ENCODE measurements around the gene RAB7B. TPM values are rescaled to one million over a fixed set of nuclear protein-coding genes. Genes with fewer than 3 reads are reported as not detected.

RAB7B gene
- total RNA-seq, 2 donors from 2014 or later, result 16.1 to 17.5 TPM

DNA sequence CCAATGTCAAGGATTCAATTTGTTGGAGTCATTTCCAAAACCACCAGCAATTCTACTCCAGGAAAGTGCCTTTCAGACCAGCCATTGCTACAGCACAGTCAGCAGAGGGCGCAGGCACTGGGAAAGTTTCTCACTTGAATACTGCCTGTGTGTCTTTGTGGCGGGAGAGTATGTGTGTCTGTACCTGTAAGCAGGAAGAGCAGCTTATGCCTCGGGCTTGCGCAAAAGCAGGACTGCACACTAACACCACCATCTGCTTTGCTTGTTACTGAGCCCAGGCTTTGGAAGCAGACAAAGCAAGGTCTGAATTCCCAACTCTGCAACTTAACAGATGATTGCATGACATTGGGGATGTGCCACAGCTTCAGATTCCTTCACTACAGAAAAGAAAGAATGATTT, 27.5 kb upstream of the RAB7B start:
- WGBS, result 6% methylated on average over 4 of the region's 4 CpGs
- no peak overlapping the region for H3K27ac ChIP-seq
- DNase-seq (ENCODE audit: low spot score), result peak; percentile 81
- intact Hi-C loops (cut with DNase I), result loop anchor here (2.0 kb wide), 1 partner anchor 76 kb away; no protein-coding TSS in a partner anchor
- no peaks in the 10 kb centered on the region for H3K4me1 ChIP-seq (replicated peaks)
- no peak overlapping the region for H3K4me3 ChIP-seq
- peaks cover 4% of the 10 kb centered on the region for H3K27me3 ChIP-seq (replicated peaks; ENCODE audit: insufficient read depth)
- no peaks in the 10 kb centered on the region for H3K36me3 ChIP-seq
- TF ChIP-seq, protein P1, sequence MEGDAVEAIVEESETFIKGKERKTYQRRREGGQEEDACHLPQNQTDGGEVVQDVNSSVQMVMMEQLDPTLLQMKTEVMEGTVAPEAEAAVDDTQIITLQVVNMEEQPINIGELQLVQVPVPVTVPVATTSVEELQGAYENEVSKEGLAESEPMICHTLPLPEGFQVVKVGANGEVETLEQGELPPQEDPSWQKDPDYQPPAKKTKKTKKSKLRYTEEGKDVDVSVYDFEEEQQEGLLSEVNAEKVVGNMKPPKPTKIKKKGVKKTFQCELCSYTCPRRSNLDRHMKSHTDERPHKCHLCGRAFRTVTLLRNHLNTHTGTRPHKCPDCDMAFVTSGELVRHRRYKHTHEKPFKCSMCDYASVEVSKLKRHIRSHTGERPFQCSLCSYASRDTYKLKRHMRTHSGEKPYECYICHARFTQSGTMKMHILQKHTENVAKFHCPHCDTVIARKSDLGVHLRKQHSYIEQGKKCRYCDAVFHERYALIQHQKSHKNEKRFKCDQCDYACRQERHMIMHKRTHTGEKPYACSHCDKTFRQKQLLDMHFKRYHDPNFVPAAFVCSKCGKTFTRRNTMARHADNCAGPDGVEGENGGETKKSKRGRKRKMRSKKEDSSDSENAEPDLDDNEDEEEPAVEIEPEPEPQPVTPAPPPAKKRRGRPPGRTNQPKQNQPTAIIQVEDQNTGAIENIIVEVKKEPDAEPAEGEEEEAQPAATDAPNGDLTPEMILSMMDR (IDR thresholded peaks at IDR 0.05), result peak; percentile 16 to 85 (median 74)
- peak; percentile 75 for TF ChIP-seq POLR2AphosphoS5 (IDR thresholded peaks at IDR 0.05)
- TF ChIP-seq POLR2A (IDR thresholded peaks at IDR 0.05), result no peak
- no peaks in the 10 kb centered on the region for H3K9me3 ChIP-seq

DNA sequence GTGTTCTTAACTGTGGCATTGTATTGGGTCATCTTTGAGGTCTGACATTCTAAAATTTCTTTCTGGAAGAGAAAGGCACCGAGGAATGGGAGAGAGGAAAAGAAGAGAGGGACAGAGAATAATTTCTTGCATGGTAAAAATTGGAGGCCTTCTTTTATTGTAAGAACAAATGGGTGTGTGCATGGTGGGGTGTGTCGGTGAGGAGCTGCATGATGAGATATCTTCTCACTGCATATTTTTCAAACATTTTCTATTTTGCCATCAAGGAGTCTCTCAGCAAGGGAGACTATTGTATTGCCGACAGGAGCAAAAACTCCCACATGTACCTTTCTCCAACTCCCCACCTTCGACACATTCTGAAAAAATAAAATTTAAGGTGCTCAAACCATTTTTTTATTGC, 27.0 kb upstream of the RAB7B start:
- H3K9me3 ChIP-seq, result no peaks in the 10 kb centered on the region
- no peak for DNase-seq (ENCODE audit: low spot score)
- no peaks in the 10 kb centered on the region for H3K36me3 ChIP-seq
- intact Hi-C loops (cut with DNase I), result loop anchor here (2.0 kb wide), 1 partner anchor 77 kb away; no protein-coding TSS in a partner anchor
- no peak overlapping the region for H3K27ac ChIP-seq
- peaks cover 4% of the 10 kb centered on the region for H3K27me3 ChIP-seq (replicated peaks; ENCODE audit: insufficient read depth)
- H3K4me3 ChIP-seq, result no peak overlapping the region
- TF ChIP-seq POLR2A (IDR thresholded peaks at IDR 0.05) (no peak), POLR2AphosphoS5 (IDR thresholded peaks at IDR 0.05) (no peak)
- TF ChIP-seq, protein P1 (IDR thresholded peaks at IDR 0.05), result no peak
- no peaks in the 10 kb centered on the region for H3K4me1 ChIP-seq (replicated peaks)
- WGBS, result 75% methylated on average over 4 of the region's 4 CpGs

DNA sequence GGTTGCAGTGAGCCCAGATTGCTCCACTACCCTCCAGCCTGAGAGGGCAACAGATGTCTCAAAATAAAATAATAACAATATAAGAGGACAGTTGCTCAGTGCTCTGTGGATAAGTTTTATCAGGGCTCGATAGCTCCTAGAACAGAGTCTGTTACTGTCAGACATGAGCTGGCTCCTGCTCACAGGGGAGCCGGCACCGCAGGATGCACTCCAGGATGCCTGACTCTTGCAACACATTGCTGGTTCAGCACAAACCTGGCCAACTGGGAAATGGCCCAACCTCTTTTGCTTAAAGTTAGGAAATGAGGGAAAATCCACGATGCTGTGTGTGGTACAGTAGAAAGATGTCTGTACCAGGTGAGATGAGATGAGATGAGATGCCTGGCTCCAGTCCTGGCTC, 26.3 kb upstream of the RAB7B start:
- DNase-seq (ENCODE audit: low spot score), result peak; percentile 51
- intact Hi-C loops (cut with DNase I), result no loop called here
- TF ChIP-seq POLR2A (IDR thresholded peaks at IDR 0.05) (no peak), POLR2AphosphoS5 (IDR thresholded peaks at IDR 0.05) (peak; percentile 12)
- TF ChIP-seq, protein P1 (IDR thresholded peaks at IDR 0.05), result no peak
- no peaks in the 10 kb centered on the region for H3K9me3 ChIP-seq
- no peak overlapping the region for H3K4me3 ChIP-seq
- H3K36me3 ChIP-seq, result no peaks in the 10 kb centered on the region
- WGBS, result 11% methylated on average over 4 of the region's 4 CpGs
- peaks cover 4% of the 10 kb centered on the region for H3K27me3 ChIP-seq (replicated peaks; ENCODE audit: insufficient read depth)
- H3K27ac ChIP-seq, result no peak overlapping the region
- no peaks in the 10 kb centered on the region for H3K4me1 ChIP-seq (replicated peaks)

DNA sequence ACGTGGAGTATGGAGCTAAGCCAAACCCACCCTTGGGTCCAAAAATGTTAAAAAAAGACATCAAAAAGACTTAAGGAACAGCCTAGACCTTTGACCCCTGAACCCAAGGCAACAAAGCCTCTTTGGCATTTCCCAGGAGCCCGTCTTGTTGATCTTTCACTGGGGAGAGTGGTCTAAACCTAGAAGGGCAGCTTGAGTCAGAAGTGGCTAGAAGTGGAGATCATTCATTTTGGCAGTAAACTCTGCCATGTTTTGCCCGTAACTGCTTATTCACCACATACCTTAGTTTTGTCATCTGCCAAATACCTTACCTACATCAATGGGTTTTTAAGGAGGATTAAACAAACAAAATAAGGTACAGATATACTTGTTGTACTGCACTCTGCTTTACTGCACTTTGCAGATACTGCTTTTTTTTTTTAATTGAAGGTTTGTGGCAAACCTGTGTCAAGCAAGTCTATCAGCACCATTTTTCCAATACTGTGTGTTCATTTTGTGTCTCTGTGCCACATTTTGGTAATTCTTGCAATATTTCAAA, 22.2 kb upstream of the RAB7B start:
- no peak for DNase-seq (ENCODE audit: low spot score)
- no peak overlapping the region for H3K27ac ChIP-seq
- intact Hi-C loops (cut with DNase I), result no loop called here
- H3K27me3 ChIP-seq (replicated peaks; ENCODE audit: insufficient read depth), result peaks cover 4% of the 10 kb centered on the region
- no peaks in the 10 kb centered on the region for H3K4me1 ChIP-seq (replicated peaks)
- H3K36me3 ChIP-seq, result no peaks in the 10 kb centered on the region
- no peaks in the 10 kb centered on the region for H3K9me3 ChIP-seq
- no peak for TF ChIP-seq POLR2A (IDR thresholded peaks at IDR 0.05)
- TF ChIP-seq, protein P1 (IDR thresholded peaks at IDR 0.05), result no peak
- TF ChIP-seq POLR2AphosphoS5 (IDR thresholded peaks at IDR 0.05), result no peak
- no peak overlapping the region for H3K4me3 ChIP-seq
- 61% methylated on average over 3 of the region's 3 CpGs for WGBS

DNA sequence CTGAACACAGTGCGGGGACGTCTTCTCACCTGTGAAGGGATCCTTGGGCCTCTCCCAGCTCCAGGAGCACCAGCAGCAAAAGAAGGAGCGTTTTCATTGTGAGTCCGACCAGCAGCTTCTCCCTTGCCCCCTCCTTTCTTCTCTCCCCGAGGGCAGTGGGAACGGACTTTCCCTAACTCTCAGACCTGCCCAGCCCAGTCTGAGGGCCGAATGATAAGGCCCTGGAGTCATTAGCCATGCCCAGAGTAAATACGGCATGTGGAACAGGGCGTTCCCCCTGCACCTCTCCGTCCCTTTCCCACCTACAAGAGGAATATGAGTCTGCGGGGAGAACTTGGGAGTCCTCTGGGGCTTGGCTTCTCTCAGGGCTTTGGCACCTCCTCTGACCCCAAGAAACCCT, 20.5 kb upstream of the RAB7B start, which contains the start of gene CTSE:
Gene CTSE, minus strand, starts transcription at position 201 of the 400 bp plus-strand sequence. Its CDS starts 104 bp downstream, at position 97.
- H3K4me1 ChIP-seq (replicated peaks), result no peaks in the 10 kb centered on the region
- WGBS, result 88% methylated on average over 11 of the region's 11 CpGs
- intact Hi-C loops (cut with DNase I), result no loop called here
- no peak for TF ChIP-seq POLR2A (IDR thresholded peaks at IDR 0.05)
- TF ChIP-seq, protein P1 (IDR thresholded peaks at IDR 0.05), result no peak
- TF ChIP-seq POLR2AphosphoS5 (IDR thresholded peaks at IDR 0.05), result no peak
- no peak for DNase-seq (ENCODE audit: low spot score)
- no peaks in the 10 kb centered on the region for H3K36me3 ChIP-seq
- no peaks in the 10 kb centered on the region for H3K27me3 ChIP-seq (replicated peaks; ENCODE audit: insufficient read depth)
- H3K27ac ChIP-seq, result no peak within 1 kb of the TSS
- H3K4me3 ChIP-seq, result no peak within 1 kb of the TSS
- H3K9me3 ChIP-seq, result no peaks in the 10 kb centered on the region
